HG02610 (cell line): Measurements from ENCODE around the gene MPZL1.

ENCODE experiments used
- ATAC-seq: cut with Tn5 transposase; IDR thresholded peaks from one replicate; pipeline ENCODE4 v1.9.1; 2021; ENCODE audit warnings: mild to moderate bottlenecking, moderate library complexity; ENCODE audit not compliant: unreplicated experiment

The MPZL1 gene

DNA sequence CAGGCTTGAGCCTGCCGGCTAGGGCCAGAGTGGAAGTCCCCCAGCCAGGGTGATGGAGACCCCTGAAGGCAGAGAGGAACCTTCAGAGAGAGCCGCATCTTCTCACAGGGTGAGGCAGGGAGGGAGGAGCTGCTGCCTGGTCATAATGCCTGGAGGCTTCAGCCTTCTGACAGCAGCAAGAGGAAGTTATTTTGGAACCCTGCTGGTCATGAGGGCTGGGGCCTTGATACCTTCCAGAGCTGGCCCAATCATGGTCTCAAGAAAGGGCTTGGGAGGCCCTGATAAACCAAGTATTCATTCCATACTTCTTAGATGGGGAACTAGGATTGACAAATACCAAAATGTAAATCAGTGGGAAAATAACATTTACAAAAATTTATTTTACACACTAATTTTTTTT, 26.6 kb upstream of the MPZL1 start:
- ATAC-seq: no peak

DNA sequence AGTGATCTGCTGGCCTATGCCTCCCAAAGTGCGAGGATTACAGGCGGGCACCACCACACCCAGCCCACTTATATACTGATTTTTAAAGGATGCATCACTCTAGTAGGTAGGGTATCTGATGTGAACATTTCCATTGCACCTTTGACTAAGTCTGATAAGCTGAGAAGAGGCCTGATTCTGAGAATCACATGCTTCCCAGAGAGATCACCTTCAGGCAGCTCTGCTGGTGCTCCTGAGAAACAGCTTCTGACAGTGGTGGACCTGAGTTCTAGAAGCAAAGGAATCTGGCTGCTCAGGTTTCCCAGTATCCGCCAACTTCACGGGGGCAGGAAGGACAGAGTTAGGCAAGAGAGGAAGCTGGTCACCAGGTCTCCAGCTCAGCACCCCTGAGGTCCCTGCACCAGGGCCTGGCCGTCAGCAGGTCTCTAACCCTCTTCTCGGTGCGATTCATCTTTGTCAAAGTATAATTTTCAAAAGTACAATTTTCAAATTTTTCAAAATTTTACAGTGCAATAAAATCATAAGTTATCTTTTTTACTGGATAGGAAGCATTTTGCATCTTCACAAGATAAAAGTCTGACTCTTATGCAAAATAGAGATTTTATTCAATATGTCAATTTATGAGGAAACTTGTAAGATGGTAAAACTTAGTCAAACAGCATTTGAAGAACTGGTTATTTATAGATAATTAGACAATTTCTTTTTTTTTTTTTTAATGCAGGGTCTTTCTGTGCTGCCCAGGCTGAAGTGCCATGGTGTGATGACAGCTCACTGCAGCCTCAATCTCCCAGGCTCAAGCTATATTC, 25.8 kb upstream of the MPZL1 start:
- no peak for ATAC-seq

GRCh38 chr1:167697667-167698141, 24.1 kb upstream of the MPZL1 start:
- no peak for ATAC-seq

DNA sequence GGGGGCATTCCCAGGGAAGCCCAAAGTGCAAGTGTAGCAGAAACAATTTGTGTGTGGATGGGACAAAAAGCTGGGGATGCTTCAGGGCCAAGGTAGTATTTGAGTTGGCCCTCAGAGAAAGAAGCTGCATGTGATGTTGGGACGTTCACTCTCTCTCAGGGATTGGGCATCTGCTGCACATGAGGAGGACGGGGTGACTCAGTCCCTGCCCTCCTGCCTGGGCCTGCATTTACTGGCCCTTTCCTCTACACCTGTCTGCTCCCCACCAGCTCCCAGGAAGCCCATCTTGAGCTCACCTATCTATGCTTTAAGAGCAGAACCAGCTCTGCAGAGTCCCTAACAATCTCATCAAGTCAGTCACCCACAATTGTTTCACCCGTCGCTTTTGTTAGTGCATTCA, 23.5 kb upstream of the MPZL1 start:
- no peak for ATAC-seq

DNA sequence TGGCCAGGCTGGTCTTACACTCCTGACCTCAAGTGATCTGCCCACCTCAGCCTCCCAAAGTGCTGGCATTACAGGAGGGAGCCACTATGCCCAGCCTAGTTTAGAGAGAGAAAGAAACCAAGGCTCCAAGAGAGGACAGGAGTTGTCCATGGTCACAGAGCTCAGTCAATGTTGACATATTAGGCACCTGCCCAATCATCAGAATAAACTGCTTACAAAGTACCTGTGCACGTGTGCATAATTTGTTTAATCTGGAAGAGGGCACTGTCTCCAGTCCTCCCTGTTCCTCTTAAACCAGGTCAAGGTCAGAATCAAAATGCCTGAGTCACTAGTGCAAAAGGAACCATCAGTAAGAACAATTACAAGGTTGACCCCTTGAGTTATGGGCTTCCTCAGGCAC, 20.3 kb upstream of the MPZL1 start:
- ATAC-seq: no peak

- no peak for ATAC-seq
Measured at GRCh38 chr1:167703557-167703956, 18.2 kb upstream of the MPZL1 start.

DNA sequence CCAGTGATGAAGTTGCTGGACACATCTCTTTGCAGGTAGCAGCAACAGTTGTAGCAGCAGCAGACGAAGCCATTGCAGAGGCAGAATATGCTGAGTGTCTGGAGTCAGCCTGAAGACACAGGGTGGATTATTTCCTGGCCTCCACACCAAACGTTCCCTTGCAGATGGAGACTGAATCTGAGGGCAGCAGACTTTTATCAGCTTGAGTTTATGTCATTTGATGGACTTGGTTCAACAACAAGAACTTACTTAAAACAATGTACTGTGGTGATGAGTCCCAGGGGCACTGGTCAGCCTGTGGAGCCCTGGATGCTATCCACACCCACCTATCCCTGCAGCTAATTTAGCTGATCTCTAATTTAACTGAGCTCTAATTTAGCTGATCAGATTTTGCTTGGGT, 17.1 kb upstream of the MPZL1 start:
- ATAC-seq: no peak

- ATAC-seq: no peak
Measured at GRCh38 chr1:167705250-167705649, 16.5 kb upstream of the MPZL1 start.

DNA sequence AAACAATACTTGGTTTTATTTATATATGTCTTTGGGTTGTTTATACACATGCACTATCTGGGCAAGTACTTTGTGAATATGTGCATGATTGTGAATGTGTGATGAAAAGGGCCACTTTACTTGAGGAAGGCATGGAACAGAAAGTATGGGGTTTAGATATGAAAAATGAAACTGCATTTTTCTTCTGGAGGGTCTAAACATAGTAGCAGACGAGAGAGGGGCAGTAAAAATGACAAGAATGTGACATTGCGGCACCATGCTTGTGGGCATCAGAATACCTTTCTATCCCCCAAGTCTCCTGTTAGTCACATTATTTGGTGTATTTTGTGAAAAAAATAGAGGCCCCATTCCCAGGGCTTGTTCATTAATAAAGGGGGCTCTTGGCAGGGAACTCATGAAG, 15.4 kb upstream of the MPZL1 start:
- ATAC-seq: no peak

- ATAC-seq: peak; percentile 53
Measured at GRCh38 chr1:167706931-167707877, 14.6 kb upstream of the MPZL1 start.

DNA sequence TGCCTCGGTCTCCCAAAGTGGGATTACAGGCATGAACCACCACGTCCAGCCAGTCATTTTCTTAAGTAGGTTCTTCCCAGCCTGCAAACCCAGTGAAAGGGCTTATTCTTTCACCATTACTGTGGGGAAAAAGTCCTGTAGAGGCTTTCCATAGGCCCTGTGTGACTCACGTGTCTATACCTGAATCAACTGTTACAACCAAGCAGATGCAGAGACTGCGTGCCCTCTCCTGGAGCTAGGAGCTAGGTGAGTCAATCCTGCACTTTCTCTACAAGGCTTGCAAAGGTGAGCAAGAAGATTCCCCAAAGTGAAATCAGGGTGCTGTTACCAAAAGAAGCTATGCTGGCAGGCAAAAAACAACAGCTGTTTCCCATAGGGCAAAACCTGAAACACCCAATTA, 13.8 kb upstream of the MPZL1 start:
- ATAC-seq: no peak

GRCh38 chr1:167708940-167709389, 12.8 kb upstream of the MPZL1 start:
- ATAC-seq: peak; percentile 58

GRCh38 chr1:167710836-167711235, 10.9 kb upstream of the MPZL1 start:
- ATAC-seq: no peak

- no peak for ATAC-seq
Measured at GRCh38 chr1:167711797-167712196, 10.0 kb upstream of the MPZL1 start.

DNA sequence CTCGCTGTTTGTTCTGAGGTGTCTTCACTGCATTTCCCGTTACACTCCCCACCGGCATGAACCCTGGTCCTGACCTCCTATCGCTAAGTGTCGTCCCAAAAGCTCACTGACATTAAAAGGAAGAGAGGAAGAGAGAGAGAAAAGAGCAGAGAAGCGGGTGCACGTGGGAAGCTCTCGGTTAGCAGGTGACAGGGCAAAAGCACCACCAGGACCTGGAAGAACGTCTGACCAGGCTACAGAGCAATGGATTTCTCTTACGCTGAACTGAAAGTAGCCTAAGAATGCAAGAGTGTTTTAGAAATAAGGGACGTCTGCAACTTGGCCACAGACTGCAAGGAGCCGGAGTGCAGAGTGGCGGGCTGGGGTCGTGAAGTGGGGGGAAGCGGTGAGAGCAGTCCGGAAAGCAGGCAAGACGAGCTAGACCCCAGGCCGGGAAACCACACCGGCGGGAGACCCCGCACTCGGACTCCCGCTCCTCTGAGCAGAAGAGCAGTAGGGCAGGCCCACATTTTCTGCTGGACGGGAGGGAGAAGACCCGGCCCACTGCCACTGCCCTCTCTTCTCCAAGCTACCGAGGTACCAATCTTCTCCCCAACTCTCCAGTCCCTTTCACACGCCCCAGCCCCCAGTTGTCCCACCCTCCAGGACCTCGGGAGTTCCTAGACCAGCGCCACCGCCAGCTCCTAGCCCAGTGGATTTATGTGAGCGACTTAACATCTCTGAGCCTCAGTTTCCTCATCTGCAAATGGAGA, 8.3 kb upstream of the MPZL1 start:
- ATAC-seq: no peak

GRCh38 chr1:167714098-167714438, 7.7 kb upstream of the MPZL1 start:
- peak; percentile 47 for ATAC-seq

DNA sequence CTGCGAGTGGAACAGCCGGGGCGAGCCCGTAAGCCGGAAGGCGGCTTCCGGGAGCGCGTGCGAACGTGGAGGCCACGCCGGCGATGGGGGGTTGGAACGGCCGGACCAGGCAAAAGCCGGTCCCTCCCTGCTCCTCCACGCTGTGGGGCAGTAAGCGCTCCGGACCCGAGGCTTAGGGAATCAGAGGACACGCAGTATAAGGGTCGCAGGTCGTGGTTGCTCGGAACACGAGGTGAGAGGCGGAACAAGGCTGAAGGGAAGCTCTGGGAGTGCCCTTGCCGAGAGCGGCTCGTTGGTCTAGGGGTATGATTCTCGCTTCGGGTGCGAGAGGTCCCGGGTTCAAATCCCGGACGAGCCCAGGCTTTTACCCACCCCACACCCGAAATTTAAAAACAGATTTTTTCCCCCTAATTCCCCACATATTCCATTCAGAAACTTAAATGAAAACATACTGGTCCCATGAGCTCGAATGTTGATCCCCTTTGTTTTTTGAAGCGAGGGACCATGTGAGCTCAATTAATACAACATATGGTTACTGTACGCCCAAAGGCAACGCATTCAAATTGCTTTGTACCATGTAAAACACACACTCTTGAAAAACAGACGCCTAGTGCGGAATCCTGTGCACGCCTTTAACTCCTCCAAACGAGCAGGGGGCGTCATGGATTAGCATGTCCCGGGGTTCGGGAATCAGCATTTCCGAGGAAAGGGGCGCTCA, 7.2 kb upstream of the MPZL1 start:
- ATAC-seq: peak; percentile 43

GRCh38 chr1:167715157-167715999, 6.4 kb upstream of the MPZL1 start:
- peak; percentile 31 for ATAC-seq

- ATAC-seq: no peak
Measured at GRCh38 chr1:167716000-167716271, 5.8 kb upstream of the MPZL1 start.

DNA sequence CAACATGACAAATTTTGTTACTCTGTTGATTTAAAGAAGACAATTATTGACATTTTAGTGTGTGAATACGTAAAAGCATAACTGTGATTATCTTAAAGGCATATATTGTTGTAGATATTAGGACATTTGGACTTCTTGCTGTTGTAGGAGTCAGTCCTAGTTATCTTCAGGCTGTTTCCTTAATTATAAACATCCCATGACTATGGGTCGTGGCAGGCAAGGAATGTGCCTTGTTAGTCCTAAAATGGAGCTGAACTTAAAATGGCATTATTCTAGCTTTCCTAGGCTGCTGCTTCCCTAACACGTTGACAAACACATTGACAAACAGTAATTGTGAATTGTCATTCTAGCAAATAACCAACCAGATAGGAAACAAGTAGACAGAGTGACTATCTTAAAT, 4.4 kb upstream of the MPZL1 start:
- no peak for ATAC-seq
